DND-41 (cell line): ENCODE measurements around the gene PCDHA6.
A peak's percentile ranks its signal among the peaks of the same experiment; 100 is the strongest.
"Not testable (repeated sequence)": the region's sequence is repeated elsewhere in the genome, so short reads cannot be mapped to it uniquely, and the experiment has no call there.

Source experiments
- ATAC-seq: fragments of 200-7000 bp; cut with Tn5 transposase; 3 replicates; pipeline ENCODE4 v1.9.1; 2021; ENCODE audit warnings: low read depth; ENCODE audit not compliant: insufficient read depth
- DNase-seq: peaks from one replicate; pipeline ENCODE4 v3.0.0-alpha.2; 2020
- H2AFZ ChIP-seq: 2 replicates; pipeline ENCODE4 v1.6.0; 2012; ENCODE audit warnings: low read depth, low read length
- H3K27ac ChIP-seq: 2 replicates; pipeline ENCODE4 v1.5.1; 2012; ENCODE audit warnings: low read length, inconsistent platforms
- H3K27me3 ChIP-seq: fragments of 200-600 bp; sonication (generic); 2 replicates; pipeline ENCODE4 v1.6.0; 2012; ENCODE audit warnings: low read length, mild to moderate bottlenecking, inconsistent platforms; ENCODE audit not compliant: insufficient read depth, poor library complexity
- H3K36me3 ChIP-seq: 2 replicates; pipeline ENCODE4 v1.5.1; 2012; ENCODE audit warnings: low read length, inconsistent platforms; ENCODE audit not compliant: insufficient read depth
- H3K4me1 ChIP-seq: 2 replicates; pipeline ENCODE4 v1.5.1; 2012; ENCODE audit warnings: mild to moderate bottlenecking, low read length; ENCODE audit not compliant: insufficient read depth
- H3K4me2 ChIP-seq: 2 replicates; pipeline ENCODE4 v1.6.0; 2012; ENCODE audit warnings: mild to moderate bottlenecking, moderate library complexity, low read length, inconsistent platforms; ENCODE audit not compliant: insufficient read depth
- H3K4me3 ChIP-seq, 2 experiments: fragments of 200-600 bp in 1 of 2; shearing (Covaris generic) in 1 of 2; 2 replicates each; pipeline ENCODE4 v1.5.1; 2012 to 2016; ENCODE audit warnings: inconsistent platforms in 2 of 2, low read length in 2 of 2, mild to moderate bottlenecking in 2 of 2, low read depth in 1 of 2, moderate library complexity in 1 of 2
- H3K79me2 ChIP-seq: 2 replicates; pipeline ENCODE4 v1.6.0; 2012; ENCODE audit warnings: low read length, inconsistent platforms; ENCODE audit not compliant: insufficient read depth
- H3K9ac ChIP-seq: 2 replicates; pipeline ENCODE4 v1.6.0; 2012; ENCODE audit warnings: low read depth, mild to moderate bottlenecking, inconsistent platforms, low read length, moderate library complexity
- H3K9me3 ChIP-seq: 2 replicates; pipeline ENCODE4 v1.5.1; 2012; ENCODE audit warnings: low read length, moderate library complexity, mild to moderate bottlenecking, inconsistent platforms; ENCODE audit not compliant: insufficient read depth, severe bottlenecking
- H4K20me1 ChIP-seq: 2 replicates; pipeline ENCODE4 v1.6.0; 2012; ENCODE audit warnings: low read length; ENCODE audit not compliant: insufficient read depth
- CTCF ChIP-seq: IDR thresholded peaks from 2 replicates; pipeline ENCODE4 v1.5.1; 2012; ENCODE audit warnings: borderline replicate concordance, low read length, moderate library complexity, mild to moderate bottlenecking; ENCODE audit not compliant: poor library complexity, severe bottlenecking; ENCODE audit errors: extremely low read depth
- EZH2 ChIP-seq: IDR thresholded peaks from 3 replicates; pipeline ENCODE4 v1.6.1; 2012; ENCODE audit warnings: borderline replicate concordance, low read depth, mild to moderate bottlenecking, moderate library complexity, low read length, inconsistent platforms; ENCODE audit not compliant: severe bottlenecking

The PCDHA6 gene

GRCh38 chr5:140849831-140850634, 22.3 kb downstream of the PCDHA6 start:
- H3K4me1 ChIP-seq, H3K27ac ChIP-seq, H3K4me2 ChIP-seq, DNase-seq, H2AFZ ChIP-seq, H3K9me3 ChIP-seq, H4K20me1 ChIP-seq, H3K79me2 ChIP-seq, H3K9ac ChIP-seq, H3K36me3 ChIP-seq, H3K4me3 ChIP-seq, H3K27me3 ChIP-seq, ATAC-seq: not testable (repeated sequence)

GRCh38 chr5:140855772-140856674, 28.3 kb downstream of the PCDHA6 start, which contains the start of gene PCDHA10:
Gene PCDHA10 (plus strand): TSS chr5:140855897. CDS start chr5:140856049, 152 bp downstream.
- DNase-seq = no peak
- H3K9ac ChIP-seq = no peak within 1 kb of the TSS
- H4K20me1 ChIP-seq = no peaks in the 10 kb centered on the region
- H3K27me3 ChIP-seq = no peaks in the 10 kb centered on the region
- no peak within 1 kb of the TSS for H3K27ac ChIP-seq
- H3K4me1 ChIP-seq = no peaks in the 10 kb centered on the region
- H3K4me3 ChIP-seq = no peak within 1 kb of the TSS
- H3K79me2 ChIP-seq = no peaks in the 10 kb centered on the region
- ATAC-seq = no peak
- no peak within 1 kb of the TSS for H2AFZ ChIP-seq
- no peak within 1 kb of the TSS for H3K4me2 ChIP-seq
- no peaks in the 10 kb centered on the region for H3K9me3 ChIP-seq
- H3K36me3 ChIP-seq = no peaks in the 10 kb centered on the region
- TF ChIP-seq EZH2 (no peak), CTCF (peak; percentile 42)

GRCh38 chr5:140857177-140857986, 29.6 kb downstream of the PCDHA6 start:
- H3K4me2 ChIP-seq = no peak overlapping the region
- DNase-seq (no peak), ATAC-seq (no peak)
- H3K79me2 ChIP-seq = no peaks in the 10 kb centered on the region
- no peak overlapping the region for H3K9ac ChIP-seq
- no peak for TF ChIP-seq EZH2
- no peak for TF ChIP-seq CTCF
- H3K36me3 ChIP-seq = no peaks in the 10 kb centered on the region
- H3K9me3 ChIP-seq = no peaks in the 10 kb centered on the region
- H3K27ac ChIP-seq = no peak overlapping the region
- H3K27me3 ChIP-seq = no peaks in the 10 kb centered on the region
- no peak overlapping the region for H3K4me3 ChIP-seq
- H3K4me1 ChIP-seq = no peaks in the 10 kb centered on the region
- no peaks in the 10 kb centered on the region for H4K20me1 ChIP-seq
- H2AFZ ChIP-seq = no peak overlapping the region

- Histone ChIP-seq H4K20me1 (no peaks in the 10 kb centered on the region), H3K9me3 (no peaks in the 10 kb centered on the region), H3K4me1 (no peaks in the 10 kb centered on the region), H3K27me3 (no peaks in the 10 kb centered on the region), H3K79me2 (no peaks in the 10 kb centered on the region), H3K4me2 (no peak overlapping the region), H3K9ac (no peak overlapping the region), H3K36me3 (no peaks in the 10 kb centered on the region), H3K4me3 (no peak overlapping the region), H3K27ac (no peak overlapping the region), H2AFZ (no peak overlapping the region)
- no peak for ATAC-seq
- no peak for DNase-seq
- TF ChIP-seq EZH2 (no peak), CTCF (no peak)
Observed at GRCh38 chr5:140857987-140858240, 30.2 kb downstream of the PCDHA6 start.
